ENCODE measurements around the gene TINCR.

DNA sequence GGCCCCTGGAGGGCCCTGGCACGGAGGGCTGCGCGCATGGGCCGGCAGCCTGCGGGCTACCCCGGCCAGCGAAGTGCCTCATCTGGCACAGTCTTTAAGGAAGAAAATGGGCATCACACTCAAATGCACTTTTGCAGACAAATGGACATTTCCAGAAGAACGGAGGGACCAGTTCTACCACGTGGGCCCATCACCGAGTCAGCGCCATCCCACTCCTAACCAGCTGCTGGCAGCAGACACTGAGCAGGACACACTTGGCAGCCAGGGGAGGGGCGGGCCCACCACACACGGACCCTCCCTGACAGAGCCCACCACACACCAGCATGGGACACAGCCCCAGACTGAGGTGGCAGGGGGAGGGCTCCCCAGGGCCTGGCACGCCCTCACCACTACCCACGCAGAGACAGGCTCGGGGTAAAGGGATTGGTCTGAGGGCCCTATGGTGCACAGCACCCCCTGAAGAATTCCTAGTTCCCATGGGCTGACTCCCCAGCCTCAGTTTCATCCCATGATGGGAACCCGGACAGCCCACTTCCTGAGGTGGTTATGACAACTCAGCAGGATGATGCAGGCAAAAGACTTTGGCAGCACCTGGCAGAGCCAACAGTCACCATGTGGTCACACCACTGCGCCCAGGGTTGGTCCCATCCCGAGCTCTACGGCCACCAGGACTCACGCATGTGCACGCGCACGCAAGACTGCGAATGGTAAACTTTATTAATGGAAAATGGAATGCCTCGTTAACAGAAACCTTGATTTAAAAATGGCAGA, 18.7 kb upstream of the TINCR start:
- TF ChIP-seq, protein P1, sequence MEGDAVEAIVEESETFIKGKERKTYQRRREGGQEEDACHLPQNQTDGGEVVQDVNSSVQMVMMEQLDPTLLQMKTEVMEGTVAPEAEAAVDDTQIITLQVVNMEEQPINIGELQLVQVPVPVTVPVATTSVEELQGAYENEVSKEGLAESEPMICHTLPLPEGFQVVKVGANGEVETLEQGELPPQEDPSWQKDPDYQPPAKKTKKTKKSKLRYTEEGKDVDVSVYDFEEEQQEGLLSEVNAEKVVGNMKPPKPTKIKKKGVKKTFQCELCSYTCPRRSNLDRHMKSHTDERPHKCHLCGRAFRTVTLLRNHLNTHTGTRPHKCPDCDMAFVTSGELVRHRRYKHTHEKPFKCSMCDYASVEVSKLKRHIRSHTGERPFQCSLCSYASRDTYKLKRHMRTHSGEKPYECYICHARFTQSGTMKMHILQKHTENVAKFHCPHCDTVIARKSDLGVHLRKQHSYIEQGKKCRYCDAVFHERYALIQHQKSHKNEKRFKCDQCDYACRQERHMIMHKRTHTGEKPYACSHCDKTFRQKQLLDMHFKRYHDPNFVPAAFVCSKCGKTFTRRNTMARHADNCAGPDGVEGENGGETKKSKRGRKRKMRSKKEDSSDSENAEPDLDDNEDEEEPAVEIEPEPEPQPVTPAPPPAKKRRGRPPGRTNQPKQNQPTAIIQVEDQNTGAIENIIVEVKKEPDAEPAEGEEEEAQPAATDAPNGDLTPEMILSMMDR (IDR thresholded peaks at IDR 0.05; ENCODE audit: low read length) = no peak
- TF ChIP-seq EZH2 (IDR thresholded peaks at IDR 0.05; ENCODE audit: borderline replicate concordance, low read length) = no peak

Data from OCI-LY1 (cell line).